B cell (primary cell): ENCODE results near the gene MYCBPAP. TPM values are rescaled to one million over a fixed set of nuclear protein-coding genes. Genes with fewer than 3 reads are reported as not detected.
A peak's percentile ranks its signal among the peaks of the same experiment; 100 is the strongest.

Experiments used
- ATAC-seq: fragments of 200-7000 bp; cut with Tn5 transposase; one replicate; pipeline ENCODE4 v1.10.0; 2021; ENCODE audit warnings: low read depth, mild to moderate bottlenecking, moderate number of reproducible peaks, moderate library complexity
- CTCF ChIA-PET: fragments of 350-600 bp; sonication (Branson Sonifier 250); formaldehyde crosslinking; loops from one replicate; lab custom pipeline; 2021; ENCODE audit warnings: antibody characterized with exemption, inconsistent platforms; lab: Charles Lee
- POLR2A ChIA-PET: fragments of 350-600 bp; sonication (Branson Sonifier 250); formaldehyde crosslinking; loops from one replicate; lab custom pipeline; 2021; ENCODE audit warnings: antibody characterized with exemption; lab: Charles Lee
- DNase-seq: peaks from one replicate; pipeline ENCODE4 v3.0.0; 2013
- H2AFZ ChIP-seq: 2 replicates; pipeline ENCODE4 v1.6.1; 2012; ENCODE audit warnings: mild to moderate bottlenecking, low read depth, low read length; ENCODE audit not compliant: insufficient read depth, poor library complexity, severe bottlenecking
- H3K27ac ChIP-seq, 2 donors: 1 replicate in 1 of 2; 2 replicates in 1 of 2; pipeline ENCODE4 v1.5.1; 2012 to 2013; ENCODE audit warnings: low read length in 2 of 2, mild to moderate bottlenecking in 2 of 2, moderate library complexity in 1 of 2
- H3K27me3 ChIP-seq, 4 experiments: fragments of 200-600 bp in 1 of 4; sonication (generic) in 1 of 4; replicated peaks in 1 of 4; 1 replicate in 2 of 4; 2 replicates in 2 of 4; pipeline versions ENCODE4 v1.6.1 to v1.7.0; 2013 to 2016; ENCODE audit warnings: low read length in 3 of 4, mild to moderate bottlenecking in 2 of 4, mixed read lengths in 1 of 4, moderate library complexity in 1 of 4; ENCODE audit not compliant: insufficient read depth in 4 of 4, control insufficient read depth in 3 of 4; ENCODE audit errors: control extremely low read depth in 1 of 4
- H3K36me3 ChIP-seq, 2 experiments: replicated peaks in 1 of 2; 1 replicate in 1 of 2; 2 replicates in 1 of 2; pipeline versions ENCODE4 v1.6.1 to v1.7.1; 2013; ENCODE audit warnings: low read length in 1 of 2; ENCODE audit not compliant: insufficient read depth in 2 of 2, control insufficient read depth in 1 of 2; ENCODE audit errors: control extremely low read depth in 1 of 2, extremely low read depth in 1 of 2
- H3K4me1 ChIP-seq, 2 donors: fragments of 200-600 bp in 1 of 2; sonication (generic) in 1 of 2; 1 replicate in 1 of 2; 2 replicates in 1 of 2; pipeline versions ENCODE4 v1.5.1 to v1.6.1; 2013 to 2017; ENCODE audit warnings: low read length in 2 of 2; ENCODE audit not compliant: control insufficient read depth in 2 of 2, insufficient read depth in 2 of 2
- H3K4me2 ChIP-seq: replicated peaks from 2 replicates; pipeline ENCODE3; 2012; ENCODE audit warnings: mild to moderate bottlenecking, low read depth, low read length; ENCODE audit not compliant: poor library complexity, severe bottlenecking
- H3K4me3 ChIP-seq, 5 experiments: fragments of 200-600 bp in 1 of 5; sonication (generic) in 1 of 5; 1 replicate in 3 of 5; 2 replicates in 2 of 5; pipeline versions ENCODE4 v1.5.1 to v1.7.0; 2011 to 2016; ENCODE audit warnings: low read length in 4 of 5, mild to moderate bottlenecking in 4 of 5, low read depth in 2 of 5, control low read depth in 1 of 5, moderate library complexity in 1 of 5; ENCODE audit not compliant: insufficient read depth in 1 of 5; ENCODE audit errors: control extremely low read depth in 1 of 5, extremely low read depth in 1 of 5
- H3K79me2 ChIP-seq: fragments of 200-600 bp; sonication (generic); one replicate; pipeline ENCODE4 v1.6.0; 2016; ENCODE audit warnings: low read length; ENCODE audit not compliant: control insufficient read depth, insufficient read depth
- H3K9ac ChIP-seq: fragments of 200-600 bp; sonication (generic); 2 replicates; pipeline ENCODE4 v1.6.1; 2017; ENCODE audit warnings: mild to moderate bottlenecking, low read length, moderate library complexity
- H3K9me3 ChIP-seq, 3 donors: one replicate each; pipeline versions ENCODE4 v1.6.1 to v1.7.1; 2013; ENCODE audit warnings: low read length in 2 of 3; ENCODE audit not compliant: control insufficient read depth in 2 of 3, insufficient read depth in 1 of 3; ENCODE audit errors: control extremely low read depth in 1 of 3
- H4K20me1 ChIP-seq: 2 replicates; pipeline ENCODE4 v1.6.0; 2012; ENCODE audit warnings: mild to moderate bottlenecking, low read length; ENCODE audit not compliant: insufficient read depth, control insufficient read depth, poor library complexity, severe bottlenecking
- H3K27ac Mint-ChIP-seq: one replicate; pipeline ENCODE4 v1.8.0; 2021; ENCODE audit warnings: mixed read lengths
- H3K27me3 Mint-ChIP-seq: one replicate; pipeline ENCODE4 v1.8.0; 2021; ENCODE audit warnings: mixed read lengths
- H3K4me1 Mint-ChIP-seq: one replicate; pipeline ENCODE4 v1.8.0; 2021; ENCODE audit warnings: mixed read lengths
- H3K4me3 Mint-ChIP-seq: one replicate; pipeline ENCODE4 v1.8.0; 2021; ENCODE audit warnings: mixed read lengths
- H3K9me3 Mint-ChIP-seq: one replicate; pipeline ENCODE4 v1.8.0; 2022; ENCODE audit warnings: mixed read lengths; ENCODE audit not compliant: insufficient read depth
- EZH2 ChIP-seq: IDR thresholded peaks from 2 replicates; pipeline ENCODE4 v1.6.1; 2012; ENCODE audit warnings: borderline replicate concordance, low read depth, mild to moderate bottlenecking, moderate library complexity, low read length; ENCODE audit not compliant: insufficient read depth, poor library complexity, severe bottlenecking
- WGBS: methylation state at CpG from one replicate; pipeline ENCODE4 v1.1.5; 2013; ENCODE audit warnings: missing lambda C conversion rate; ENCODE audit not compliant: insufficient coverage; 5-methylcytosine and 5-hydroxymethylcytosine counted together
- intact Hi-C: fragments of 100-400 bp; cut with micrococcal nuclease; formaldehyde crosslinking; loops from one replicate; pipeline ENCODE4 v1.10.0; 2022
- polyA plus RNA-seq: library from polyadenylated mRNA; depleted of rRNA; stranded (reverse); fragments of >200 nt; gene quantifications from 2 replicates; pipeline ENCODE4 v1.2.3, GENCODE V29; 2012
- total RNA-seq, 2 donors: library from RNA; stranded (reverse); fragments of 120-200 nt in 1 of 2; gene quantifications; 1 replicate in 1 of 2; 2 replicates in 1 of 2; pipeline versions ENCODE4 v1.2.3 to v1.2.4, GENCODE V29; 2013 to 2022
- TF ChIP-seq, protein P1 (sequence below): fragments of 200-600 bp; IDR thresholded peaks from one replicate; pipeline ENCODE4 v1.8.0; 2022; ENCODE audit warnings: antibody characterized with exemption, mild to moderate bottlenecking

Gene MYCBPAP
- total and polyA plus RNA-seq, 2 donors (not counting 1 experiment from before 2014, with no cell fraction given), result 1.9 to 5.1 TPM

DNA sequence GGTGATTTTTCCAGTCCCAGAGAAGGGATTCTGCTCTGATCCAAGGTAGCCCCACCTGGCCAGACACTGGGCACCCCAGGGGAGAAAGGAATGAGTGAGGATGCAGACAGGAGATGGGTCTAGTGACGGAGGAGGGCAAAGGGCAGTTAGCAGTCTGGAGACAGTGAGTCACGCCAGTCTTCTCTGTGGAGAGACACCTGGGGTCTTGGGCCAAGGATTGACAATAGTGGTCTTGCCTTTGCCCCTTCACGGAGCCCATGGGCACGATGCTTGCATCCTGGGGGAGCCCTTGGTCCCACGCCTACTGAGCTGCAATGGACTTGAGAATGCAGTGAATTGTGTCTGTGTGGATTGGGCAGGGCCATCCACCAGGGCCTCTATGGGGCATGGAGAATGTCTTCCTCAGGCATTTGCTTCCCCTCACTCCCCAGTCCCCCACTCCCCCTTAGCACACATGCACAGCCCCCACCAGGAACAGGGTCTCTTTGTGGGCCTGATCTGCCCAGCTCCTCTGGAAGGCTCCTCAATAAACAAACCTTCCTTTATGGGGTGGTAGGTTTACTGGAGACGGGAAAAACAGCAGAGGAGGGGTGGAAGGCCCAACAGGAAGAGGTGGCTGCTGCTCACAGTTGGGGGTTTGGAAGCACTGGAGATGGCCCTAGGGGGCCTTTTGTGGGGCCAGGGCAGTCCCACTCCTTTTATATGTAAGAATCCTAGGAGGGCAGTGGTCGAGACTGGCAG is 41.0 kb upstream of the MYCBPAP start:
- Mint-ChIP-seq H3K27ac (peak overlapping the region; percentile 74), H3K27me3 (peaks cover 5% of the 10 kb centered on the region), H3K4me1 (peaks cover 45% of the 10 kb centered on the region), H3K9me3 (no peaks in the 10 kb centered on the region), H3K4me3 (peak overlapping the region; percentile 77)
- Histone ChIP-seq H3K36me3 (peaks cover 0 to 7% of the 10 kb centered on the region in 2 experiments), H3K79me2 (no peaks in the 10 kb centered on the region), H3K4me2 (peak overlapping the region; percentile 40), H3K9me3 (peaks cover 0 to 23% (median 0%) of the 10 kb centered on the region in 3 donors), H3K27ac (peak overlapping the region in 1 of 2 donors; percentile 59), H3K9ac (no peak overlapping the region), H3K27me3 (peaks cover 0 to 29% (median 10%) of the 10 kb centered on the region in 4 experiments), H3K4me1 (peaks cover 14 to 43% of the 10 kb centered on the region in 2 donors), H2AFZ (no peak overlapping the region), H3K4me3 (no peak overlapping the region), H4K20me1 (no peaks in the 10 kb centered on the region)
- ChIA-PET CTCF (interaction anchor here (0.7 to 3.2 kb wide), 3 partner anchors 11 to 70 kb away, joined by 3 to 13 read pairs (median 3); partner anchors contain the start of genes LRRC59 and RSAD1), POLR2A (interaction anchor here (1.2 kb wide), 1 partner anchor 12 kb away, joined by 3 read pairs; the partner anchor contains the start of gene RSAD1)
- no peak for TF ChIP-seq EZH2
- TF ChIP-seq, protein P1, sequence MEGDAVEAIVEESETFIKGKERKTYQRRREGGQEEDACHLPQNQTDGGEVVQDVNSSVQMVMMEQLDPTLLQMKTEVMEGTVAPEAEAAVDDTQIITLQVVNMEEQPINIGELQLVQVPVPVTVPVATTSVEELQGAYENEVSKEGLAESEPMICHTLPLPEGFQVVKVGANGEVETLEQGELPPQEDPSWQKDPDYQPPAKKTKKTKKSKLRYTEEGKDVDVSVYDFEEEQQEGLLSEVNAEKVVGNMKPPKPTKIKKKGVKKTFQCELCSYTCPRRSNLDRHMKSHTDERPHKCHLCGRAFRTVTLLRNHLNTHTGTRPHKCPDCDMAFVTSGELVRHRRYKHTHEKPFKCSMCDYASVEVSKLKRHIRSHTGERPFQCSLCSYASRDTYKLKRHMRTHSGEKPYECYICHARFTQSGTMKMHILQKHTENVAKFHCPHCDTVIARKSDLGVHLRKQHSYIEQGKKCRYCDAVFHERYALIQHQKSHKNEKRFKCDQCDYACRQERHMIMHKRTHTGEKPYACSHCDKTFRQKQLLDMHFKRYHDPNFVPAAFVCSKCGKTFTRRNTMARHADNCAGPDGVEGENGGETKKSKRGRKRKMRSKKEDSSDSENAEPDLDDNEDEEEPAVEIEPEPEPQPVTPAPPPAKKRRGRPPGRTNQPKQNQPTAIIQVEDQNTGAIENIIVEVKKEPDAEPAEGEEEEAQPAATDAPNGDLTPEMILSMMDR, result no peak
- 78% methylated on average over 7 of the region's 7 CpGs for WGBS
- ATAC-seq (no peak), DNase-seq (no peak)
- intact Hi-C loops, result no loop called here

DNA sequence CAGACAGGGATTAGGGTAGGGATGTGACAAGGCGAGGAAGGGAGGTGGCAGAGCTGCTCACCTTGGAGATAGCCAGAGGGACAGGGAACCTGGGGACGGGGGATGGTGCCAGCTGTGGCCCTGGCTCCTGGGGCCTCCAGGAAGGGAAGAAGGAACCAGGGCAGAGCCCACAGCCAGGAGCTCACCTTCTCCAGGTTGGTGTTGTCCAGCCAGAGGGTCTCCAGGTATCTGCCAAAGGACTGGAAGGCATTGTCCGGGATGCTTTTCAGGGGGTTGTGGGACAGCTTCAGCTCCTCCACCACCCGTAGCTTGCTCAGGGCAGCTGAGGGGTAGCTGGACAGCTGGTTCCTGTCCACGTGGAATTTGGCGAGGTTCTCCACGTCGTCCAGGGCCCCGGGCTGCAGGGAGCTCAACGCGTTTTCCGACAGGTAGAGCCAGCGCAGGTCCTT is 40.4 kb upstream of the MYCBPAP start:
- 78% methylated on average over 13 of the region's 13 CpGs for WGBS
- H2AFZ ChIP-seq, result no peak overlapping the region
- intact Hi-C loops, result no loop called here
- no peaks in the 10 kb centered on the region for H3K79me2 ChIP-seq
- TF ChIP-seq EZH2, result no peak
- TF ChIP-seq, protein P1, result no peak
- peaks cover 45% of the 10 kb centered on the region for H3K4me1 Mint-ChIP-seq
- H3K9ac ChIP-seq, result no peak overlapping the region
- no peak overlapping the region for H3K4me3 ChIP-seq
- no peak for DNase-seq
- H3K27me3 Mint-ChIP-seq, result peaks cover 5% of the 10 kb centered on the region
- H3K27ac Mint-ChIP-seq, result peak overlapping the region; percentile 50
- no peak overlapping the region for H3K27ac ChIP-seq
- no peak overlapping the region for H3K4me2 ChIP-seq
- H3K4me1 ChIP-seq, result peaks cover 14 to 43% of the 10 kb centered on the region in 2 donors
- ChIA-PET POLR2A (interaction anchor here (1.2 kb wide), 1 partner anchor 11 kb away, joined by 3 read pairs; the partner anchor contains the start of gene RSAD1), CTCF (interaction anchor here (0.7 to 3.2 kb wide), 4 partner anchors 10 to 70 kb away, joined by 3 to 13 read pairs (median 3); partner anchors contain the start of genes LRRC59 and RSAD1)
- H4K20me1 ChIP-seq, result no peaks in the 10 kb centered on the region
- no peak for ATAC-seq
- no peaks in the 10 kb centered on the region for H3K9me3 Mint-ChIP-seq
- peaks cover 2 to 5% of the 10 kb centered on the region in 2 experiments for H3K36me3 ChIP-seq
- peak overlapping the region; percentile 77 for H3K4me3 Mint-ChIP-seq
- peaks cover 0 to 29% (median 10%) of the 10 kb centered on the region in 4 experiments for H3K27me3 ChIP-seq
- peaks cover 0 to 23% (median 0%) of the 10 kb centered on the region in 3 donors for H3K9me3 ChIP-seq
